GM23338 (cell line): ENCODE data around the gene ASB2. TPM values are rescaled to one million over a fixed set of nuclear protein-coding genes. Genes with fewer than 3 reads are reported as not detected.

Experiments used
- ATAC-seq: fragments of 200-7000 bp; cut with Tn5 transposase; 3 replicates; pipeline ENCODE4 v1.9.1; 2020
- DNase-seq: peaks from one replicate; pipeline ENCODE4 v3.0.0-alpha.2; 2015; ENCODE audit warnings: low spot score
- H2AFZ ChIP-seq: fragments of 200-600 bp; sonication (generic); 2 replicates; pipeline ENCODE4 v1.8.0; 2016; ENCODE audit warnings: antibody characterized with exemption, mild to moderate bottlenecking, moderate library complexity
- H3F3A ChIP-seq: fragments of 200-600 bp; sonication (generic); replicated peaks from 2 replicates; pipeline ENCODE4 v1.8.0; 2017; ENCODE audit warnings: antibody characterized with exemption, mixed run types, low read depth
- H3K27ac ChIP-seq: fragments of 200-600 bp; sonication (generic); 2 replicates; pipeline ENCODE4 v1.6.1; 2016; ENCODE audit warnings: low read depth
- H3K27me3 ChIP-seq: fragments of 200-600 bp; sonication (generic); 2 replicates; pipeline ENCODE4 v1.8.0; 2016; ENCODE audit warnings: mild to moderate bottlenecking, mixed run types, moderate library complexity; ENCODE audit not compliant: insufficient read depth
- H3K36me3 ChIP-seq: fragments of 200-600 bp; sonication (generic); 2 replicates; pipeline ENCODE4 v1.8.0; 2016; ENCODE audit warnings: mild to moderate bottlenecking; ENCODE audit not compliant: insufficient read depth
- H3K4me1 ChIP-seq: fragments of 200-600 bp; sonication (generic); 2 replicates; pipeline ENCODE4 v1.8.0; 2016; ENCODE audit warnings: mild to moderate bottlenecking, moderate library complexity; ENCODE audit not compliant: insufficient read depth
- H3K4me2 ChIP-seq: fragments of 200-600 bp; sonication (generic); 2 replicates; pipeline ENCODE4 v1.7.1; 2017; ENCODE audit warnings: mixed run types
- H3K4me3 ChIP-seq: fragments of 200-600 bp; sonication (generic); 2 replicates; pipeline ENCODE4 v1.6.1; 2016; ENCODE audit warnings: mixed run types
- H3K79me2 ChIP-seq: fragments of 200-600 bp; sonication (generic); replicated peaks from 2 replicates; pipeline ENCODE4 v1.8.0; 2017; ENCODE audit warnings: mild to moderate bottlenecking; ENCODE audit not compliant: insufficient read depth
- H3K9me2 ChIP-seq: fragments of 200-600 bp; sonication (generic); 2 replicates; pipeline ENCODE4 v1.8.0; 2017; ENCODE audit not compliant: insufficient read depth
- H4K20me1 ChIP-seq: fragments of 200-600 bp; sonication (generic); replicated peaks from 2 replicates; pipeline ENCODE4 v1.8.0; 2017; ENCODE audit warnings: mild to moderate bottlenecking; ENCODE audit not compliant: insufficient read depth
- H3K27ac Mint-ChIP-seq: 2 replicates; pipeline ENCODE4 v1.8.0; 2020; ENCODE audit warnings: inconsistent platforms, mild to moderate bottlenecking, moderate library complexity, mixed read lengths
- H3K27me3 Mint-ChIP-seq: 3 replicates; pipeline ENCODE4 v1.8.0; 2022; ENCODE audit warnings: low read depth, mild to moderate bottlenecking, moderate library complexity, mixed read lengths, inconsistent platforms; ENCODE audit not compliant: insufficient read depth, poor library complexity
- H3K36me3 Mint-ChIP-seq: 3 replicates; pipeline ENCODE4 v1.8.0; 2021; ENCODE audit warnings: low read depth, mild to moderate bottlenecking, inconsistent platforms, moderate library complexity, mixed read lengths
- H3K4me1 Mint-ChIP-seq: 3 replicates; pipeline ENCODE4 v1.8.0; 2020; ENCODE audit warnings: mild to moderate bottlenecking, inconsistent platforms, mixed read lengths
- H3K4me3 Mint-ChIP-seq: 3 replicates; pipeline ENCODE4 v1.8.0; 2021; ENCODE audit warnings: moderate library complexity, mild to moderate bottlenecking, inconsistent platforms, mixed read lengths
- H3K9me3 Mint-ChIP-seq: 3 replicates; pipeline ENCODE4 v1.8.0; 2020; ENCODE audit warnings: moderate library complexity, mild to moderate bottlenecking, inconsistent platforms, mixed read lengths
- CREB1 ChIP-seq: fragments of 250-450 bp; sonication (Bioruptor Pico); IDR thresholded peaks from 2 replicates; pipeline ENCODE4 v1.5.0; 2020; ENCODE audit warnings: low read depth, mild to moderate bottlenecking, moderate library complexity
- CTCF ChIP-seq, 2 experiments: fragments of 200-600 bp in 1 of 2; sonication (generic) in 1 of 2; conservative IDR thresholded peaks; 2 replicates each; pipeline versions ENCODE4 v1.5.1 to v1.6.1; 2016 to 2017; ENCODE audit warnings: antibody characterized with exemption in 2 of 2, low read depth in 2 of 2, mild to moderate bottlenecking in 2 of 2, moderate library complexity in 1 of 2
- ETS1 ChIP-seq: IDR thresholded peaks from 2 replicates; pipeline ENCODE4 v1.6.1; 2016; ENCODE audit warnings: antibody characterized with exemption
- JUNB ChIP-seq: IDR thresholded peaks from one replicate; pipeline ENCODE4 v1.6.1; 2016; ENCODE audit warnings: antibody characterized with exemption; ENCODE audit not compliant: unreplicated experiment
- NANOG ChIP-seq: IDR thresholded peaks from 2 replicates; pipeline ENCODE4 v1.6.1; 2016; ENCODE audit warnings: antibody characterized with exemption, borderline replicate concordance
- REST ChIP-seq: IDR thresholded peaks from one replicate; pipeline ENCODE4 v1.6.1; 2018; ENCODE audit warnings: antibody characterized with exemption; ENCODE audit not compliant: unreplicated experiment
- STAT1 ChIP-seq: IDR thresholded peaks from one replicate; pipeline ENCODE4 v1.6.1; 2016; ENCODE audit warnings: antibody characterized with exemption; ENCODE audit not compliant: unreplicated experiment
- ZNF114 ChIP-seq: fragments of 250-450 bp; sonication (Bioruptor Pico); IDR thresholded peaks from 2 replicates; pipeline ENCODE4 v1.5.0; 2020; ENCODE audit warnings: mild to moderate bottlenecking, moderate library complexity
- polyA plus RNA-seq: library from polyadenylated mRNA; unstranded; fragments of >200 nt; fragmentation: Nextera tagmentation; extraction: Ambion mirVana; gene quantifications from 2 replicates; pipeline ENCODE4 v1.2.1, GENCODE V29; 2016
- total RNA-seq: library from RNA; depleted of rRNA; stranded (reverse); fragments of >200 nt; shearing (Covaris generic); gene quantifications from 2 replicates; pipeline ENCODE4 v1.2.3, GENCODE V29; 2014
- TF ChIP-seq, protein P1 (sequence below): fragments of 250-450 bp; sonication (Bioruptor Pico); IDR thresholded peaks from 2 replicates; pipeline ENCODE4 v1.5.0; 2020; ENCODE audit warnings: mild to moderate bottlenecking, moderate library complexity

Gene ASB2
- total and polyA plus RNA-seq, 2 experiments from 2014 or later: 1.2 to 1.7 TPM

GRCh38 chr14:94019329-94019728 lies 43.0 kb upstream of the ASB2 start (continued):
- TF ChIP-seq CTCF (conservative IDR thresholded peaks at IDR 0.05; ENCODE audit: low read depth in 2 of 2) (no peak), REST (no peak), NANOG (no peak), CREB1 (CRISPR knock-in tag) (no peak)

GRCh38 chr14:94018308-94018707 lies 41.9 kb upstream of the ASB2 start:
- Histone ChIP-seq H3K27me3 (no peaks in the 10 kb centered on the region), H3K9me2 (no peaks in the 10 kb centered on the region), H3K27ac (no peak overlapping the region), H3K79me2 (no peaks in the 10 kb centered on the region), H3K4me2 (no peak overlapping the region), H2AFZ (no peak overlapping the region), H3K4me1 (no peaks in the 10 kb centered on the region), H3K36me3 (no peaks in the 10 kb centered on the region), H3F3A (no peaks in the 10 kb centered on the region), H3K4me3 (no peak overlapping the region), H4K20me1 (no peaks in the 10 kb centered on the region)
- no peak overlapping the region for H3K4me3 Mint-ChIP-seq
- no peaks in the 10 kb centered on the region; the same call in 2 of the 3 replicates for H3K9me3 Mint-ChIP-seq
- H3K27me3 Mint-ChIP-seq: peaks cover 4% of the 10 kb centered on the region
- H3K27ac Mint-ChIP-seq: no peak overlapping the region
- ATAC-seq (no peak), DNase-seq (no peak)
- no peaks in the 10 kb centered on the region for H3K36me3 Mint-ChIP-seq
- H3K4me1 Mint-ChIP-seq: peaks cover 23% of the 10 kb centered on the region
- TF ChIP-seq REST (no peak), ETS1 (no peak), JUNB (no peak), STAT1 (no peak), ZNF114 (no peak), CREB1 (CRISPR knock-in tag) (no peak)
- TF ChIP-seq, protein P1, sequence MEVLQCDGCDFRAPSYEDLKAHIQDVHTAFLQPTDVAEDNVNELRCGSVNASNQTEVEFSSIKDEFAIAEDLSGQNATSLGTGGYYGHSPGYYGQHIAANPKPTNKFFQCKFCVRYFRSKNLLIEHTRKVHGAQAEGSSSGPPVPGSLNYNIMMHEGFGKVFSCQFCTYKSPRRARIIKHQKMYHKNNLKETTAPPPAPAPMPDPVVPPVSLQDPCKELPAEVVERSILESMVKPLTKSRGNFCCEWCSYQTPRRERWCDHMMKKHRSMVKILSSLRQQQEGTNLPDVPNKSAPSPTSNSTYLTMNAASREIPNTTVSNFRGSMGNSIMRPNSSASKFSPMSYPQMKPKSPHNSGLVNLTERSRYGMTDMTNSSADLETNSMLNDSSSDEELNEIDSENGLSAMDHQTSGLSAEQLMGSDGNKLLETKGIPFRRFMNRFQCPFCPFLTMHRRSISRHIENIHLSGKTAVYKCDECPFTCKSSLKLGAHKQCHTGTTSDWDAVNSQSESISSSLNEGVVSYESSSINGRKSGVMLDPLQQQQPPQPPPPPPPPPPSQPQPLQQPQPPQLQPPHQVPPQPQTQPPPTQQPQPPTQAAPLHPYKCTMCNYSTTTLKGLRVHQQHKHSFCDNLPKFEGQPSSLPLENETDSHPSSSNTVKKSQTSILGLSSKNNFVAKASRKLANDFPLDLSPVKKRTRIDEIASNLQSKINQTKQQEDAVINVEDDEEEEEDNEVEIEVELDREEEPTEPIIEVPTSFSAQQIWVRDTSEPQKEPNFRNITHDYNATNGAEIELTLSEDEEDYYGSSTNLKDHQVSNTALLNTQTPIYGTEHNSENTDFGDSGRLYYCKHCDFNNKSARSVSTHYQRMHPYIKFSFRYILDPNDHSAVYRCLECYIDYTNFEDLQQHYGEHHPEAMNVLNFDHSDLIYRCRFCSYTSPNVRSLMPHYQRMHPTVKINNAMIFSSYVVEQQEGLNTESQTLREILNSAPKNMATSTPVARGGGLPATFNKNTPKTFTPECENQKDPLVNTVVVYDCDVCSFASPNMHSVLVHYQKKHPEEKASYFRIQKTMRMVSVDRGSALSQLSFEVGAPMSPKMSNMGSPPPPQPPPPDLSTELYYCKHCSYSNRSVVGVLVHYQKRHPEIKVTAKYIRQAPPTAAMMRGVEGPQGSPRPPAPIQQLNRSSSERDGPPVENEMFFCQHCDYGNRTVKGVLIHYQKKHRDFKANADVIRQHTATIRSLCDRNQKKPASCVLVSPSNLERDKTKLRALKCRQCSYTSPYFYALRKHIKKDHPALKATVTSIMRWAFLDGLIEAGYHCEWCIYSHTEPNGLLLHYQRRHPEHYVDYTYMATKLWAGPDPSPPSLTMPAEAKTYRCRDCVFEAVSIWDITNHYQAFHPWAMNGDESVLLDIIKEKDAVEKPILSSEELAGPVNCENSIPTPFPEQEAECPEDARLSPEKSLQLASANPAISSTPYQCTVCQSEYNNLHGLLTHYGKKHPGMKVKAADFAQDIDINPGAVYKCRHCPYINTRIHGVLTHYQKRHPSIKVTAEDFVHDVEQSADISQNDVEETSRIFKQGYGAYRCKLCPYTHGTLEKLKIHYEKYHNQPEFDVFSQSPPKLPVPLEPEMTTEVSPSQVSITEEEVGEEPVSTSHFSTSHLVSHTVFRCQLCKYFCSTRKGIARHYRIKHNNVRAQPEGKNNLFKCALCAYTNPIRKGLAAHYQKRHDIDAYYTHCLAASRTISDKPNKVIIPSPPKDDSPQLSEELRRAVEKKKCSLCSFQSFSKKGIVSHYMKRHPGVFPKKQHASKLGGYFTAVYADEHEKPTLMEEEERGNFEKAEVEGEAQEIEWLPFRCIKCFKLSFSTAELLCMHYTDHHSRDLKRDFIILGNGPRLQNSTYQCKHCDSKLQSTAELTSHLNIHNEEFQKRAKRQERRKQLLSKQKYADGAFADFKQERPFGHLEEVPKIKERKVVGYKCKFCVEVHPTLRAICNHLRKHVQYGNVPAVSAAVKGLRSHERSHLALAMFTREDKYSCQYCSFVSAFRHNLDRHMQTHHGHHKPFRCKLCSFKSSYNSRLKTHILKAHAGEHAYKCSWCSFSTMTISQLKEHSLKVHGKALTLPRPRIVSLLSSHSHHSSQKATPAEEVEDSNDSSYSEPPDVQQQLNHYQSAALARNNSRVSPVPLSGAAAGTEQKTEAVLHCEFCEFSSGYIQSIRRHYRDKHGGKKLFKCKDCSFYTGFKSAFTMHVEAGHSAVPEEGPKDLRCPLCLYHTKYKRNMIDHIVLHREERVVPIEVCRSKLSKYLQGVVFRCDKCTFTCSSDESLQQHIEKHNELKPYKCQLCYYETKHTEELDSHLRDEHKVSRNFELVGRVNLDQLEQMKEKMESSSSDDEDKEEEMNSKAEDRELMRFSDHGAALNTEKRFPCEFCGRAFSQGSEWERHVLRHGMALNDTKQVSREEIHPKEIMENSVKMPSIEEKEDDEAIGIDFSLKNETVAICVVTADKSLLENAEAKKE (CRISPR knock-in tag): no peak
